GM12891 (cell line): Measurements from ENCODE around the gene MEGF6.

Experiments
- DNase-seq: peaks from one replicate; pipeline ENCODE4 v3.0.0; 2011; ENCODE audit warnings: low spot score; ENCODE audit not compliant: insufficient read length
- FAIRE-seq: peaks from 2 replicates; lab custom pipeline; 2011; peaks lifted over from hg19 to GRCh38; lab: Jason Lieb, UNC
- PAX5 ChIP-seq: IDR thresholded peaks from 2 replicates; pipeline ENCODE4 v1.6.1; 2011; ENCODE audit warnings: low read length, moderate library complexity, mild to moderate bottlenecking; ENCODE audit not compliant: insufficient read depth, severe bottlenecking
- POLR2A ChIP-seq: IDR thresholded peaks from 2 replicates; pipeline ENCODE4 v1.6.1; 2011; ENCODE audit warnings: low read depth, low read length, control low read depth
- POLR2AphosphoS5 ChIP-seq: IDR thresholded peaks from 2 replicates; pipeline ENCODE4 v1.6.1; 2011; ENCODE audit warnings: low read depth, low read length, control low read depth
- POU2F2 ChIP-seq: IDR thresholded peaks from 2 replicates; pipeline ENCODE4 v1.6.1; 2011; ENCODE audit warnings: low read depth, mild to moderate bottlenecking, control low read depth, low read length, moderate library complexity
- SPI1 ChIP-seq: IDR thresholded peaks from 2 replicates; pipeline ENCODE4 v1.6.1; 2011; ENCODE audit warnings: low read depth, low read length, control low read depth
- TAF1 ChIP-seq: IDR thresholded peaks from 2 replicates; pipeline ENCODE4 v1.6.1; 2011; ENCODE audit warnings: low read depth, low read length, control low read depth

MEGF6 gene

GRCh38 chr1:3488432-3488831, 122.9 kb downstream of the MEGF6 start:
- no peak for FAIRE-seq
- no peak for DNase-seq
- no peak for TF ChIP-seq POU2F2
- no peak for TF ChIP-seq SPI1
- no peak for TF ChIP-seq TAF1
- TF ChIP-seq PAX5: no peak
- TF ChIP-seq POLR2AphosphoS5: no peak
- no peak for TF ChIP-seq POLR2A

GRCh38 chr1:3485016-3485415, 126.3 kb downstream of the MEGF6 start:
- TF ChIP-seq POU2F2: no peak
- no peak for TF ChIP-seq POLR2A
- no peak for TF ChIP-seq PAX5
- TF ChIP-seq TAF1: no peak
- TF ChIP-seq SPI1: no peak
- no peak for TF ChIP-seq POLR2AphosphoS5
- no peak for FAIRE-seq
- DNase-seq: no peak

GRCh38 chr1:3483801-3484444, 127.4 kb downstream of the MEGF6 start:
- FAIRE-seq (no peak), DNase-seq (peak; percentile 77)
- TF ChIP-seq POLR2AphosphoS5: no peak
- TF ChIP-seq PAX5: no peak
- no peak for TF ChIP-seq POLR2A
- TF ChIP-seq SPI1: no peak
- no peak for TF ChIP-seq POU2F2
- no peak for TF ChIP-seq TAF1

- FAIRE-seq: no peak
- no peak for DNase-seq
- TF ChIP-seq POLR2A (no peak), TAF1 (no peak), PAX5 (no peak), SPI1 (no peak), POU2F2 (no peak), POLR2AphosphoS5 (no peak)
These were observed 127.9 kb downstream of the MEGF6 start for GRCh38 chr1:3483380-3483779.

- peak; percentile 70 for DNase-seq
- no peak for FAIRE-seq
- TF ChIP-seq POU2F2: no peak
These were observed 128.9 kb downstream of the MEGF6 start for GRCh38 chr1:3482378-3482849.

GRCh38 chr1:3481836-3482375, 129.4 kb downstream of the MEGF6 start:
- FAIRE-seq (no peak), DNase-seq (no peak)
- TF ChIP-seq POLR2AphosphoS5 (no peak), PAX5 (no peak), POLR2A (no peak), SPI1 (no peak), POU2F2 (no peak), TAF1 (no peak)

- no peak for DNase-seq
- no peak for TF ChIP-seq PAX5
- TF ChIP-seq SPI1: no peak
- no peak for TF ChIP-seq POU2F2
- no peak for TF ChIP-seq TAF1
- no peak for TF ChIP-seq POLR2A
These were observed 130.3 kb downstream of the MEGF6 start for GRCh38 chr1:3481046-3481445.

GRCh38 chr1:3480369-3480719, 131.0 kb downstream of the MEGF6 start:
- FAIRE-seq: no peak
- no peak for TF ChIP-seq POLR2AphosphoS5
- TF ChIP-seq POLR2A: no peak
- no peak for TF ChIP-seq POU2F2
- TF ChIP-seq PAX5: no peak
- no peak for TF ChIP-seq TAF1
- no peak for TF ChIP-seq SPI1

More at GRCh38 chr1:3481046-3481445, 130.3 kb downstream of the MEGF6 start:
- FAIRE-seq: no peak

GRCh38 chr1:3479511-3480368, 131.6 kb downstream of the MEGF6 start:
- DNase-seq (no peak), FAIRE-seq (no peak)
- no peak for TF ChIP-seq TAF1
- TF ChIP-seq PAX5: no peak
- TF ChIP-seq POLR2AphosphoS5: no peak
- no peak for TF ChIP-seq POLR2A
- no peak for TF ChIP-seq SPI1
- no peak for TF ChIP-seq POU2F2

More at GRCh38 chr1:3480369-3480719, 131.0 kb downstream of the MEGF6 start:
- no peak for DNase-seq
